Liver (tissue), 9 donors: ENCODE data around the gene ATAD1. TPM values are rescaled to one million over a fixed set of nuclear protein-coding genes. Genes with fewer than 3 reads are reported as not detected.

Experiments
- DNase-seq: peaks from one replicate; pipeline ENCODE4 v3.0.0-alpha.2; 2017; ENCODE audit warnings: low spot score
- H3K27ac ChIP-seq, 2 donors: one replicate each; pipeline ENCODE4 v1.7.0; 2013; ENCODE audit warnings: inconsistent platforms in 2 of 2, low read length in 2 of 2, control low read depth in 1 of 2, low read depth in 1 of 2, mild to moderate bottlenecking in 1 of 2
- H3K27me3 ChIP-seq, 4 donors: one replicate each; pipeline versions ENCODE4 v1.6.1 to v1.7.0; 2013; ENCODE audit warnings: low read length in 3 of 4, inconsistent platforms in 1 of 4, mild to moderate bottlenecking in 1 of 4, moderate library complexity in 1 of 4; ENCODE audit not compliant: control insufficient read depth in 4 of 4, insufficient read depth in 4 of 4
- H3K36me3 ChIP-seq, 4 donors: one replicate each; pipeline versions ENCODE4 v1.6.1 to v1.7.0; 2013; ENCODE audit warnings: low read length in 3 of 4, mild to moderate bottlenecking in 3 of 4, low read depth in 1 of 4, moderate library complexity in 1 of 4; ENCODE audit not compliant: control insufficient read depth in 4 of 4, insufficient read depth in 3 of 4
- H3K4me1 ChIP-seq, 4 donors: one replicate each; pipeline versions ENCODE4 v1.6.1 to v1.7.0; 2013; ENCODE audit warnings: low read length in 3 of 4, mild to moderate bottlenecking in 3 of 4, moderate library complexity in 1 of 4; ENCODE audit not compliant: control insufficient read depth in 4 of 4, insufficient read depth in 4 of 4
- H3K4me3 ChIP-seq, 3 donors: one replicate each; pipeline versions ENCODE4 v1.6.1 to v1.7.0; 2013; ENCODE audit warnings: low read length in 3 of 3, control low read depth in 1 of 3, low read depth in 1 of 3, mild to moderate bottlenecking in 1 of 3
- H3K9ac ChIP-seq, 2 donors: one replicate each; pipeline ENCODE4 v1.7.0; 2013; ENCODE audit warnings: low read length in 2 of 2, mild to moderate bottlenecking in 2 of 2, moderate library complexity in 2 of 2, control low read depth in 1 of 2, low read depth in 1 of 2
- H3K9me3 ChIP-seq, 4 donors: one replicate each; pipeline versions ENCODE4 v1.6.1 to v1.7.0; 2013; ENCODE audit warnings: low read length in 3 of 4; ENCODE audit not compliant: control insufficient read depth in 4 of 4
- EGR1 ChIP-seq, 2 donors: IDR thresholded peaks; 2 replicates each; pipeline ENCODE4 v1.6.1; 2016 to 2018; ENCODE audit warnings: antibody characterized with exemption in 2 of 2, low read depth in 2 of 2
- FOXA1 ChIP-seq: IDR thresholded peaks from 2 replicates; pipeline ENCODE4 v1.6.1; 2016; ENCODE audit warnings: antibody characterized with exemption
- FOXA2 ChIP-seq: IDR thresholded peaks from 2 replicates; pipeline ENCODE4 v1.6.1; 2016; ENCODE audit warnings: antibody characterized with exemption
- GABPA ChIP-seq, 2 donors: IDR thresholded peaks in 1 of 2; conservative IDR thresholded peaks in 1 of 2; 2 replicates each; pipeline ENCODE4 v1.6.1; 2016; ENCODE audit warnings: antibody characterized with exemption in 2 of 2, mild to moderate bottlenecking in 1 of 2, moderate library complexity in 1 of 2
- HNF4G ChIP-seq: IDR thresholded peaks from 2 replicates; pipeline ENCODE4 v1.6.1; 2016; ENCODE audit warnings: antibody characterized with exemption
- JUND ChIP-seq, 2 donors: IDR thresholded peaks; 2 replicates each; pipeline ENCODE4 v1.6.1; 2016; ENCODE audit warnings: antibody characterized with exemption in 2 of 2
- NR2F2 ChIP-seq: IDR thresholded peaks from 2 replicates; pipeline ENCODE4 v1.6.1; 2016; ENCODE audit warnings: antibody characterized with exemption
- RAD21 ChIP-seq, 2 donors: IDR thresholded peaks; 2 replicates each; pipeline ENCODE4 v1.6.1; 2016; ENCODE audit warnings: antibody characterized with exemption in 2 of 2, mild to moderate bottlenecking in 2 of 2
- RXRA ChIP-seq, 2 donors: IDR thresholded peaks; 2 replicates each; pipeline ENCODE4 v1.6.1; 2017 to 2018; ENCODE audit warnings: antibody characterized with exemption in 2 of 2, mild to moderate bottlenecking in 1 of 2
- SP1 ChIP-seq: IDR thresholded peaks from 2 replicates; pipeline ENCODE4 v1.6.1; 2018; ENCODE audit warnings: antibody characterized with exemption, mild to moderate bottlenecking
- WGBS: extraction: QIAGEN DNeasy Blood & Tissue Kit; methylation state at CpG from one replicate; pipeline ENCODE4 v1.1.7; 2013; 5-methylcytosine and 5-hydroxymethylcytosine counted together
- polyA plus RNA-seq, 2 donors: library from polyadenylated mRNA; stranded (reverse) in 1 of 2; unstranded in 1 of 2; fragments of 200-250 nt in 1 of 2; fragments of >200 nt in 1 of 2; fragmentation: Nextera tagmentation in 1 of 2; extraction: Ambion mirVana in 1 of 2; gene quantifications; one replicate each; pipeline versions ENCODE4 v1.2.1 to v1.2.3, GENCODE V29; 2013 to 2015
- total RNA-seq, 2 donors: library from RNA; depleted of rRNA; stranded (reverse); fragments of >200 nt; gene quantifications; one replicate each; pipeline ENCODE4 v1.2.3, GENCODE V29; 2014
- TF ChIP-seq, protein P1 (sequence below): IDR thresholded peaks from 2 replicates; pipeline ENCODE4 v1.6.1; 2016; ENCODE audit warnings: antibody characterized with exemption
- TF ChIP-seq, protein P2 (sequence below): IDR thresholded peaks from 2 replicates; pipeline ENCODE4 v1.6.1; 2016; ENCODE audit warnings: antibody characterized with exemption
- TF ChIP-seq, protein P3 (sequence below): fragments of 150-350 bp; IDR thresholded peaks from 2 replicates; pipeline ENCODE4 v1.5.1; 2017; ENCODE audit warnings: improper control_type of control experiment, low read depth, low read length; ENCODE audit not compliant: missing input control
- TF ChIP-seq, protein P4 (sequence below): IDR thresholded peaks from 2 replicates; pipeline ENCODE4 v1.6.1; 2016; ENCODE audit warnings: antibody characterized with exemption, mild to moderate bottlenecking
- TF ChIP-seq, protein P5 (sequence below): IDR thresholded peaks from 2 replicates; pipeline ENCODE4 v1.6.1; 2016; ENCODE audit warnings: antibody characterized with exemption
- donor health status: healthy.
- donor health status: healthy.
- donor health status: healthy.
- donor health status: healthy.
- donor health status: healthy.

Gene ATAD1
- total and polyA plus RNA-seq, 4 donors: 12.6 to 33.4 (median 13.1) TPM

DNA sequence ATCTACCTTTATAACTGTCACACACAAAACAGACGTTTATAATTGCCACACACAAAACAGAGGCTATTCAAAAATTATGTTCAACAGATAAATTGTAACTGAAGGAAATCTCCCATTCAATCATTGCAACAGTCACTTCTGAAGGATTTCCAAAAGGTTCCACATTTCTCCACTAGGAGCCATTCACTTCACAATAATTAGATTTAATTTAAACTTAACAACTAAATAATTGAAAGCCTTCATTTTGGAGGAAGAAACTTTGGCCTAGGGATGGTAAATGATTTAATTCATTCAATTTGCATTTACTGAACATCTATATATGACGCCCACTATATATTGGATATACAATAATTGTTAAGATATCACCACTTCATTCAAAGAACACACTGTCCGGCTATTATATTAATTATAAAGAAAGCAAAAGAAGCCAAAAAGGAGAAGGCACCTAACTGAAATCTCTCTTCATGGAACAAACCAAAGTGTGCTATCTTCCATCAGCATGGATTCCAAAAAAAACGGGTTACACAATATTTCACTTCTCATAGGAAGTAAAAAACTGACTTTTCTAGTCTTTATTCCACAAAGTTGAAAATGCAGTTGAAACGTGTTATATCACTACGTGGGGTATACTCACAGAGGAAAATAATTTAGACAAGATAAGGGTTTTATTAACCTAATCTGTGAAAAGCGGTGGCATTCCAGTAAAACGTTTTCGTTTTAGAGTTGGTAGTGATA is 1.7 kb downstream of the ATAD1 start:
- Histone ChIP-seq H3K9ac (no peak overlapping the region), H3K27me3 (no peaks in the 10 kb centered on the region), H3K9me3 (no peaks in the 10 kb centered on the region), H3K4me3 (no peak overlapping the region), H3K27ac (no peak overlapping the region), H3K4me1 (peaks cover 0 to 24% (median 12%) of the 10 kb centered on the region in 4 donors), H3K36me3 (peaks cover 0 to 5% (median 2%) of the 10 kb centered on the region in 4 donors)
- no peak for DNase-seq
- TF ChIP-seq NR2F2 (no peak), FOXA2 (no peak), GABPA (IDR thresholded peaks at IDR 0.05 in 1 of 2, conservative IDR thresholded peaks at IDR 0.05 in 1 of 2) (no peak), EGR1 (IDR thresholded peaks at IDR 0.05; ENCODE audit: low read depth in 2 of 2) (no peak), RAD21 (IDR thresholded peaks at IDR 0.05) (no peak), HNF4G (no peak), JUND (IDR thresholded peaks at IDR 0.05) (no peak), SP1 (no peak), RXRA (IDR thresholded peaks at IDR 0.05) (no peak)
- TF ChIP-seq, protein P1, sequence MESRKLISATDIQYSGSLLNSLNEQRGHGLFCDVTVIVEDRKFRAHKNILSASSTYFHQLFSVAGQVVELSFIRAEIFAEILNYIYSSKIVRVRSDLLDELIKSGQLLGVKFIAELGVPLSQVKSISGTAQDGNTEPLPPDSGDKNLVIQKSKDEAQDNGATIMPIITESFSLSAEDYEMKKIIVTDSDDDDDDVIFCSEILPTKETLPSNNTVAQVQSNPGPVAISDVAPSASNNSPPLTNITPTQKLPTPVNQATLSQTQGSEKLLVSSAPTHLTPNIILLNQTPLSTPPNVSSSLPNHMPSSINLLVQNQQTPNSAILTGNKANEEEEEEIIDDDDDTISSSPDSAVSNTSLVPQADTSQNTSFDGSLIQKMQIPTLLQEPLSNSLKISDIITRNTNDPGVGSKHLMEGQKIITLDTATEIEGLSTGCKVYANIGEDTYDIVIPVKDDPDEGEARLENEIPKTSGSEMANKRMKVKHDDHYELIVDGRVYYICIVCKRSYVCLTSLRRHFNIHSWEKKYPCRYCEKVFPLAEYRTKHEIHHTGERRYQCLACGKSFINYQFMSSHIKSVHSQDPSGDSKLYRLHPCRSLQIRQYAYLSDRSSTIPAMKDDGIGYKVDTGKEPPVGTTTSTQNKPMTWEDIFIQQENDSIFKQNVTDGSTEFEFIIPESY: no peak
- TF ChIP-seq, protein P2, sequence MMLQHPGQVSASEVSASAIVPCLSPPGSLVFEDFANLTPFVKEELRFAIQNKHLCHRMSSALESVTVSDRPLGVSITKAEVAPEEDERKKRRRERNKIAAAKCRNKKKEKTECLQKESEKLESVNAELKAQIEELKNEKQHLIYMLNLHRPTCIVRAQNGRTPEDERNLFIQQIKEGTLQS: no peak
- TF ChIP-seq, protein P3, sequence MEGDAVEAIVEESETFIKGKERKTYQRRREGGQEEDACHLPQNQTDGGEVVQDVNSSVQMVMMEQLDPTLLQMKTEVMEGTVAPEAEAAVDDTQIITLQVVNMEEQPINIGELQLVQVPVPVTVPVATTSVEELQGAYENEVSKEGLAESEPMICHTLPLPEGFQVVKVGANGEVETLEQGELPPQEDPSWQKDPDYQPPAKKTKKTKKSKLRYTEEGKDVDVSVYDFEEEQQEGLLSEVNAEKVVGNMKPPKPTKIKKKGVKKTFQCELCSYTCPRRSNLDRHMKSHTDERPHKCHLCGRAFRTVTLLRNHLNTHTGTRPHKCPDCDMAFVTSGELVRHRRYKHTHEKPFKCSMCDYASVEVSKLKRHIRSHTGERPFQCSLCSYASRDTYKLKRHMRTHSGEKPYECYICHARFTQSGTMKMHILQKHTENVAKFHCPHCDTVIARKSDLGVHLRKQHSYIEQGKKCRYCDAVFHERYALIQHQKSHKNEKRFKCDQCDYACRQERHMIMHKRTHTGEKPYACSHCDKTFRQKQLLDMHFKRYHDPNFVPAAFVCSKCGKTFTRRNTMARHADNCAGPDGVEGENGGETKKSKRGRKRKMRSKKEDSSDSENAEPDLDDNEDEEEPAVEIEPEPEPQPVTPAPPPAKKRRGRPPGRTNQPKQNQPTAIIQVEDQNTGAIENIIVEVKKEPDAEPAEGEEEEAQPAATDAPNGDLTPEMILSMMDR: no peak
- 75% methylated on average over 9 of the region's 9 CpGs for WGBS

DNA sequence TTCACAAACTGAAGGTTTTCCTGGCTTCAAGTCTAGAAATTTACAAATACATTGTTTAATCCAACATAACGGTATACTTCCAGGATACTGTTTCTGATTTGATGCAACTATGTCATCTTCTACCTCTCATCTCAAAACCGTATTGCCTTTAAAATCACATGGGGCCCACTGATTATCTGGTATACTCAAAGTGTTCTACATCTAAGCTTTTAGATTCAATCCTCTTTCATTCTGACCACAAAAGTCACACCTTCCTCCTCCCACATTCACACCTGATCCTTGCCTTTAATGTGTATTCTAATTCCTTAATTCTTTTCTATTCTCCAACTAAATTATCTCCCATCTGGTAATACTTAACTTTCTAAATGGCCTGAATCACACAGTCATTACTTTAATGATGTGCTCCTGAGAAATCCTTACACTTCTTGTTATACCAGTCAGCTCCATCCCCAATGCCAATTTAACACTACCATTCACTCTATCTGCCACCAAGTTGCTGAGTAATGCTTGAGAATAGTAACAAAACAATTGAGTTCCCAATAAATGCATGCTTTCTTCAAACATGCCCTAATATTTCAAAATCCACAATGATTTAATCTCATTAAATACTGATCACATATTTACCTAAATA is 13.0 kb downstream of the ATAD1 start:
- H3K27me3 ChIP-seq: no peaks in the 10 kb centered on the region
- H3K4me3 ChIP-seq: no peak overlapping the region
- H3K9ac ChIP-seq: no peak overlapping the region
- peaks cover 0 to 2% (median under 1%) of the 10 kb centered on the region in 4 donors for H3K36me3 ChIP-seq
- H3K4me1 ChIP-seq: no peaks in the 10 kb centered on the region
- 93% methylated on average over 2 of the region's 2 CpGs for WGBS
- no peak for DNase-seq
- no peaks in the 10 kb centered on the region for H3K9me3 ChIP-seq
- TF ChIP-seq, protein P4, sequence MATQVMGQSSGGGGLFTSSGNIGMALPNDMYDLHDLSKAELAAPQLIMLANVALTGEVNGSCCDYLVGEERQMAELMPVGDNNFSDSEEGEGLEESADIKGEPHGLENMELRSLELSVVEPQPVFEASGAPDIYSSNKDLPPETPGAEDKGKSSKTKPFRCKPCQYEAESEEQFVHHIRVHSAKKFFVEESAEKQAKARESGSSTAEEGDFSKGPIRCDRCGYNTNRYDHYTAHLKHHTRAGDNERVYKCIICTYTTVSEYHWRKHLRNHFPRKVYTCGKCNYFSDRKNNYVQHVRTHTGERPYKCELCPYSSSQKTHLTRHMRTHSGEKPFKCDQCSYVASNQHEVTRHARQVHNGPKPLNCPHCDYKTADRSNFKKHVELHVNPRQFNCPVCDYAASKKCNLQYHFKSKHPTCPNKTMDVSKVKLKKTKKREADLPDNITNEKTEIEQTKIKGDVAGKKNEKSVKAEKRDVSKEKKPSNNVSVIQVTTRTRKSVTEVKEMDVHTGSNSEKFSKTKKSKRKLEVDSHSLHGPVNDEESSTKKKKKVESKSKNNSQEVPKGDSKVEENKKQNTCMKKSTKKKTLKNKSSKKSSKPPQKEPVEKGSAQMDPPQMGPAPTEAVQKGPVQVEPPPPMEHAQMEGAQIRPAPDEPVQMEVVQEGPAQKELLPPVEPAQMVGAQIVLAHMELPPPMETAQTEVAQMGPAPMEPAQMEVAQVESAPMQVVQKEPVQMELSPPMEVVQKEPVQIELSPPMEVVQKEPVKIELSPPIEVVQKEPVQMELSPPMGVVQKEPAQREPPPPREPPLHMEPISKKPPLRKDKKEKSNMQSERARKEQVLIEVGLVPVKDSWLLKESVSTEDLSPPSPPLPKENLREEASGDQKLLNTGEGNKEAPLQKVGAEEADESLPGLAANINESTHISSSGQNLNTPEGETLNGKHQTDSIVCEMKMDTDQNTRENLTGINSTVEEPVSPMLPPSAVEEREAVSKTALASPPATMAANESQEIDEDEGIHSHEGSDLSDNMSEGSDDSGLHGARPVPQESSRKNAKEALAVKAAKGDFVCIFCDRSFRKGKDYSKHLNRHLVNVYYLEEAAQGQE: no peak
- TF ChIP-seq FOXA1 (no peak), NR2F2 (no peak)
- TF ChIP-seq, protein P2: no peak
- TF ChIP-seq, protein P5, sequence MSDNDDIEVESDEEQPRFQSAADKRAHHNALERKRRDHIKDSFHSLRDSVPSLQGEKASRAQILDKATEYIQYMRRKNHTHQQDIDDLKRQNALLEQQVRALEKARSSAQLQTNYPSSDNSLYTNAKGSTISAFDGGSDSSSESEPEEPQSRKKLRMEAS: no peak
- no peak overlapping the region for H3K27ac ChIP-seq
